ACHN (cell line): ENCODE measurements around the gene KRTAP23-1.
A peak's percentile ranks its signal among the peaks of the same experiment; 100 is the strongest.

Experiments
- DNase-seq: peaks from one replicate; pipeline ENCODE4 v3.0.0-alpha.2; 2015
- in situ Hi-C: cut with HindIII; loops from 2 replicates; pipeline ENCODE4 v1.10.0; 2017; ENCODE audit warnings: low sequenced_read_pairs, low pct_ligation_motif_present, low pct_unique_long_range_greater_than_20kb

Gene KRTAP23-1

DNA sequence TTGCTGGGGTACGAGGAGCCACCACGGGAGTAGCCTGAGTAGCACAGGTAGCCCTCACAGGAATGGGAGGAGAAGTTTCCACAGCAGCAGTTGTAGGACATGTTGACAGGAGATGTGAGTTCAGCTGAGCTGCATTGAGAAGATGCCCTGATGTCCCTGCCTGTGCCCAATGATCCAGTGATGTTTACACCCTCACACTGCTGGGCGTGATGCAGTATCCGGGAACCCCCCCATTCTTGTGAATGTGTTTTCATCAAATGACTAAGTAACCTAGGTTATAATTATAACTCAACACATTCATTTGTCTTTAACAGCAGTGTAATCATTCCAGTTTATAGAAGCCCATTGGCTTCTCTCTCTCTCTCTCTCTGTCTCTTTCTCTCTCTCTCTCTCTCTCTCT, at the start of gene KRTAP23-1:
TSS of gene KRTAP23-1 (minus strand) at position 101 of the 400 bp plus-strand sequence. CDS start at position 101, 0 bp downstream.
- in situ Hi-C loops = no loop called here

DNA sequence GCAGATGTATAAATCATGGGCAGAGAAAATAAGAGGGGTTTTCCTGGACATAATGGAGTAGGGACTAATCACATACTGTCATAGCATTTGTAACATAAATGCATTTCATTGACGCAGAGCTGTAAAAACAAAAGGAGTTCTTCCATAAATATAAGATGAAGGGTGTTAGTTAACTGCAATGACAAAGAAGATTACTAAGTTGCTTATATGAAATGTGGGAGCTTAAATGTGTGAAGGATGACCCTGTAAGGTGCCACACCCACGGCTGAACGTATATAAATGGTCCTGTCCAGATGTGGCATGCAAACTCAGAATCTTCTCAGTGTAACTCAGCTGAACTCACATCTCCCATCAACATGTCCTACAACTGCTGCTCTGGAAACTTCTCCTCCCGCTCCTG, 47.3 kb upstream of the KRTAP23-1 start, which contains the start of gene KRTAP13-1:
TSS of gene KRTAP13-1 (plus strand) at position 301 of the 400 bp plus-strand sequence. CDS start at position 357, 56 bp downstream.
- in situ Hi-C loops = no loop called here
- DNase-seq = no peak

More for the DNA sequence above, at the start of gene KRTAP23-1:
- DNase-seq = no peak

DNA sequence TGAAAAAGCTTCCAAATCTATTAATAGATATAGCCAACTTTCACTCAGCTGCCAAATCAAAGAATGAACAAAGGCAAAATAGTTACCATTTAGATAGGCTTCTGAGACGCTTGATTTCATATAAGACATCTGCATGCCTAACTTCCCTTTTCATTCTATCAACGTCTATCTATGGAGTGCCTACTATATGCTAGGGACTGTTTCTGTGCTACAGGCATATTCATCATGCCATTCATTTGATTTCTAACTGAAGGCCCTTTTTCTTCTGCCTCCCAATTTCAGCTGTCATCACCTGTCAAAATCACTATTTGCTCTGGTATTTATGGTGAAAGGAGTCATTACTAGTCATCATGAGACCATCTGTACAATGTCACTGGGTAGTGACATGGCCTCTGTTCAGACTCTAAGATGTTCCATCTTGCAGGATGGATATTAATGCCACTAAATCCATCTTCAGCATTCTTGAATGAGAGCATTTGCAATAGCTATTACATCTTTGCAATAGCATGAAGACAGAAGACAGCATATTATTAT, 43.2 kb upstream of the KRTAP23-1 start:
- DNase-seq = no peak
- in situ Hi-C loops = no loop called here

- in situ Hi-C loops = no loop called here
- DNase-seq = no peak
These were observed 33.8 kb upstream of the KRTAP23-1 start for GRCh38 chr21:30382201-30382600.

GRCh38 chr21:30372139-30372770, 23.8 kb upstream of the KRTAP23-1 start, which contains the start of gene KRTAP13-2:
Gene KRTAP13-2, minus strand, starts transcription at chr21:30372271. Its CDS starts 58 bp downstream, at chr21:30372213.
- in situ Hi-C loops = no loop called here
- DNase-seq = no peak

- in situ Hi-C loops = no loop called here
- DNase-seq = no peak
These were observed 7.5 kb upstream of the KRTAP23-1 start for GRCh38 chr21:30355906-30356305.

- in situ Hi-C loops = no loop called here
- DNase-seq = no peak
These were observed 6.1 kb upstream of the KRTAP23-1 start for GRCh38 chr21:30354308-30355005.

GRCh38 chr21:30351534-30351933, 3.1 kb upstream of the KRTAP23-1 start:
- in situ Hi-C loops = no loop called here
- no peak for DNase-seq

- in situ Hi-C loops = no loop called here
- no peak for DNase-seq
These were observed 1.2 kb upstream of the KRTAP23-1 start for GRCh38 chr21:30349572-30349971.

- in situ Hi-C loops = no loop called here
- DNase-seq = no peak
These were observed 3.4 kb downstream of the KRTAP23-1 start for GRCh38 chr21:30345014-30345413.

DNA sequence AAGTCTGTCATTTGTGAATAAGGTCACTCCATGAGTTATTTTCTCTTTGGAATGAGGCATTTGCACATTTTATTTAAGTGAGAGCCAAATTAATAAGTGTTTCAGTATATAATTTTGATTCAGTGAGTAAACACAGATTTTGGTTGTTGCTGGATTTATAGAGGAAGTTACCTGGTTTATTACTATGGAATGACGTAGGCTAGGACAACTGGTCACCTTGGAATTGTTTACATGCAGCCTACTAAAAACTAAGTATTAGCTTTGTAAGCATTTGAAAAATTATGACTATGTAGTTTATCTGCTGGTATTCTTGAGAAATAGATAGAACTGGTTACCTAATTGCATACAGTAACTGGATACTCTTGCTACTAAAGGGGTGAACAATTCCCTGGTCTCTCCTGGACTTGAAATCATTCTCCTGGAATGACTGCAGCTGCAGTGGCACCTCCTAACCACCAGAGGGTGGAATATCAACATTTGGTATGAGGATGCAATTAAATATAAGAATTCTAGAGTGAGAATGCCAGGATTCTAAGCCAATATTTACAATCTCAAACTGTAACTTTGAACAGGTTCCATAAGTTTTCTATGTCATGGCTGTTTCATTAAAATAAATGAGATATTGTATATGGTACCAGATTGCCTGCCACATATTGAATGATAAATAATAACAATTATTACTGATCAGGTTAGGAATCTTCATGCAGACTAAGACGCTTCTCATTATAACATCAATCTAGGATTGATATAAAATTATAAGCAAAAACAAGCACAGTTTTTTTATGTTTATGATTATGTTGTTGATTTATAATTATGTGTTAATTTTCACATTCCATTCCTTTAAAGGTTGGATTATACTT, 7.5 kb downstream of the KRTAP23-1 start:
- in situ Hi-C loops = no loop called here
- peak; percentile 29 for DNase-seq

GRCh38 chr21:30338717-30339116, 9.7 kb downstream of the KRTAP23-1 start:
- no peak for DNase-seq
- in situ Hi-C loops = no loop called here

- in situ Hi-C loops = no loop called here
- DNase-seq = no peak
These were observed 10.6 kb downstream of the KRTAP23-1 start for GRCh38 chr21:30337772-30338171.

DNA sequence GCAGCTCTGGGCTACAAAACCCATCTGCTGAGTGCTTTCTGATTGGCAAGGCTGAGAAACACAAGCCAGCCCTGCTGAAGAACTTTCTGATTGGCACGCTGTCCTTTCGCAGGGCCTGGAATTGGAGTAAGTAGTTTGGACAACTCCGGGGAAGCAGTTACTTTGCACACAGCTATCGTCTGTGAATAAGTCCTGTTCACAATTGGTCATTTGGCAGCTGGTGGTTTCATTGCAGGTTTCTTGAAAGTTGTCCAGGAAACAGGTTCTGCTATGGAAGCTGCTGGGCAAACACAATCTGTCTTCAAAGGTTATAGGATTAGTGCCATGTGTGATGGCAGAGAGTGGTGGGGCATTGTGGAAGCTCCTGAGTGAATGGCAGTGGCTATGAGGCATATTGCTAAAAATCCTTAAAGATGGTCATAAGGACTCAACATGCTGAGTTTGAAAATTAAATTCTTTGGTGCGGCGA, 11.1 kb downstream of the KRTAP23-1 start, which contains the start of gene KRTAP27-1:
TSS of gene KRTAP27-1 (minus strand) at position 419 of the 469 bp plus-strand sequence. CDS start at position 393, 26 bp downstream.
- DNase-seq = no peak
- in situ Hi-C loops = no loop called here

- no peak for DNase-seq
- in situ Hi-C loops = no loop called here
These were observed 11.8 kb downstream of the KRTAP23-1 start for GRCh38 chr21:30336596-30336995.

DNA sequence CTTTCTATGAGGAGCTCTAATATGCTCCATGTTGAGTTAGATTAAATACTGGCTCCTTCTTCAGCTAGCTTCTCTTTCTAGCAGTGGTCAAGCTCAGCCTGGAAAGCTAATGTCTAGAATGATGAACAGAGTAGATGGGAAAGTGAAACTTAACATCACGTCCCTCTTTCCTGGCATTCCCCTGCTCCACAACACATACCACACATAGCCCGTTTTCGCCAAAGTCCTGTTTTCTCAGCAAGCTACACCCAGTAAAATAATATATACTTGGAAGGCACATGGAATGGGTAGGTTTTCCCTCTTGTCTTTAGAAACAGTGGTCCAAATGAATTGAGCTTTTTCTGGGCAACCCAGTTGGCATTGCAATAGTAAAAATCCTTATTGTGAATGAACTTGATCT, 14.7 kb downstream of the KRTAP23-1 start:
- DNase-seq = no peak
- in situ Hi-C loops = no loop called here

DNA sequence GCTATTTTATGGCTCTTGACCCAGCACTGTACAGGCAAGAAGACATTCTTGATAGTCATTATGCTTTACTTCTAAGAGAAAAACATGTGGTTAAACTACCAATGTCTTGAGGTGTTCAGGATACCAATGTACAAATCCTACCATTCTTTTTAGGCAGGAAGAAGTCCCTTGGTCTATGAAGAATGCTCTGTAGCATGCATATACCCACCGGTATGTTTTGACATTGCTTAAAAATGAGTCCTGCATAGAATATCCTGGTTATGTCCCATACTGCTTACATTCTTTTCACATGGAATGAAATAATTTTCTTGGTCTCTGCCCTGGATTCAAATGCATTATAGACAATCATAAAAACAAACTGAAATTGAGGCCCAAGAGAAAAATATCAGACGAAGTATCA, 15.7 kb downstream of the KRTAP23-1 start:
- no peak for DNase-seq
- in situ Hi-C loops = no loop called here

GRCh38 chr21:30329203-30329875, 19.1 kb downstream of the KRTAP23-1 start:
- in situ Hi-C loops = no loop called here
- DNase-seq = no peak
